KMS-11 (cell line): ENCODE measurements around the gene GNB1.
A peak's percentile ranks its signal among the peaks of the same experiment; 100 is the strongest.

ENCODE experiments used
- H2AFZ ChIP-seq: fragments of 200-600 bp; sonication (generic); 2 replicates; pipeline ENCODE4 v1.6.1; 2016; ENCODE audit warnings: antibody characterized with exemption, mixed run types, low read depth
- H3K27ac ChIP-seq: fragments of 200-600 bp; sonication (generic); 2 replicates; pipeline ENCODE4 v1.6.1; 2016; ENCODE audit warnings: mild to moderate bottlenecking, mixed run types
- H3K27me3 ChIP-seq: fragments of 200-600 bp; sonication (generic); 2 replicates; pipeline ENCODE4 v1.6.1; 2017; ENCODE audit warnings: mild to moderate bottlenecking, low read depth, mixed run types, moderate library complexity; ENCODE audit not compliant: insufficient read depth
- H3K36me3 ChIP-seq: fragments of 200-600 bp; sonication (generic); 2 replicates; pipeline ENCODE4 v1.6.1; 2017; ENCODE audit warnings: mild to moderate bottlenecking, mixed run types; ENCODE audit not compliant: insufficient read depth
- H3K4me1 ChIP-seq: fragments of 200-600 bp; sonication (generic); 2 replicates; pipeline ENCODE4 v1.6.1; 2016; ENCODE audit warnings: mild to moderate bottlenecking, low read depth, mixed run types; ENCODE audit not compliant: poor library complexity, severe bottlenecking
- H3K4me2 ChIP-seq: fragments of 200-600 bp; sonication (generic); 2 replicates; pipeline ENCODE4 v1.7.0; 2016; ENCODE audit warnings: mild to moderate bottlenecking, mixed run types
- H3K4me3 ChIP-seq: fragments of 200-600 bp; sonication (generic); IDR thresholded peaks from 2 replicates; pipeline ENCODE4 v1.6.1; 2017; ENCODE audit warnings: low read depth, low read length, mixed read lengths; ENCODE audit not compliant: insufficient read depth
- H3K79me2 ChIP-seq: fragments of 200-600 bp; sonication (generic); 2 replicates; pipeline ENCODE4 v1.6.1; 2016; ENCODE audit warnings: low read depth, mixed run types; ENCODE audit not compliant: insufficient read depth
- H3K9ac ChIP-seq: fragments of 200-600 bp; sonication (generic); 2 replicates; pipeline ENCODE4 v1.6.1; 2016; ENCODE audit warnings: mild to moderate bottlenecking, mixed run types
- H4K20me1 ChIP-seq: fragments of 200-600 bp; sonication (generic); 2 replicates; pipeline ENCODE4 v1.6.1; 2016; ENCODE audit warnings: mild to moderate bottlenecking, mixed run types; ENCODE audit not compliant: insufficient read depth
- TF ChIP-seq, protein P1 (sequence below): fragments of 200-600 bp; sonication (generic); conservative IDR thresholded peaks from 2 replicates; pipeline ENCODE4 v1.6.1; 2017; ENCODE audit warnings: low read depth, mild to moderate bottlenecking, antibody characterized with exemption, low read length, moderate library complexity, mixed read lengths

The GNB1 gene

DNA sequence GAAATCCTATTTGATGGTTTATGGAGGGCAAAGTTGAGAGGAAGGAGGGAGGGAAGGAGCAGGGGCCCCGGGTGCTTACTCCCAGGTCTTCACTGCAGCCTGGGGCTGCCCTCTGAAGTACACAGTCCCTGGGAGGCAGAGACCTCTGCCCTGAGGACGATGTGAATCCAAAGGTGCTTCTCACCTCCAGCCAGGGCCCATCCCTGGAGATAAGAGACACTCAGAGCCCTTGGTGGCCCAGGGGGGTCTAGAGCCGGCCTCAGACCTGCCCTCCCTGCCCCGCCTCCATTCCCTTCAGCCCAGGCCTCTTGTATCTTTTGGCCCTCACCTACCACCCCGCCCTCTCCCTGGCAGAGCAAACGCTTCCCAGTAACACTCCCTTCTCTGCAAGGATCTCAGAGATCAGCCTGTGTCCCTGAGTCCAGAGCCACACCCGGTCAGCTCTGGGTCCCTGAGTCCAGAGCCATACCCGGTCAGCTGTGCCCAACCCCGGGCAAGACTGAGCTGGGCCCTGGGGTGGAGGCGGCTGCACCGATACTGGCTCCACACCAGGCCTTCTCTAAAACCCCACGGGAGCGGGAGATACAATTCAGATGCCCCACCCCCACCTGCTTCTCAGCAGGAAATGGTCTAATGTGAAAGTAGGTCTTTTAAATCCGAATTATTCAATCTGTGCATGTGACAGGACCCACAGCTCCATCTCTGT, 3.6 kb upstream of the GNB1 start:
- peaks cover 17% of the 10 kb centered on the region for H3K79me2 ChIP-seq
- peaks cover under 1% of the 10 kb centered on the region; the same call in 1 of the 2 replicates for H4K20me1 ChIP-seq
- H3K36me3 ChIP-seq, result no peaks in the 10 kb centered on the region
- H3K4me1 ChIP-seq, result peaks cover 72% of the 10 kb centered on the region
- no peaks in the 10 kb centered on the region for H3K27me3 ChIP-seq
- H3K4me2 ChIP-seq, result peak overlapping the region; percentile 96; the same call in 1 of the 2 replicates
- no peak overlapping the region for H3K4me3 ChIP-seq
- H3K27ac ChIP-seq, result no peak overlapping the region; the same call in 1 of the 2 replicates
- no peak overlapping the region for H2AFZ ChIP-seq
- TF ChIP-seq, protein P1, sequence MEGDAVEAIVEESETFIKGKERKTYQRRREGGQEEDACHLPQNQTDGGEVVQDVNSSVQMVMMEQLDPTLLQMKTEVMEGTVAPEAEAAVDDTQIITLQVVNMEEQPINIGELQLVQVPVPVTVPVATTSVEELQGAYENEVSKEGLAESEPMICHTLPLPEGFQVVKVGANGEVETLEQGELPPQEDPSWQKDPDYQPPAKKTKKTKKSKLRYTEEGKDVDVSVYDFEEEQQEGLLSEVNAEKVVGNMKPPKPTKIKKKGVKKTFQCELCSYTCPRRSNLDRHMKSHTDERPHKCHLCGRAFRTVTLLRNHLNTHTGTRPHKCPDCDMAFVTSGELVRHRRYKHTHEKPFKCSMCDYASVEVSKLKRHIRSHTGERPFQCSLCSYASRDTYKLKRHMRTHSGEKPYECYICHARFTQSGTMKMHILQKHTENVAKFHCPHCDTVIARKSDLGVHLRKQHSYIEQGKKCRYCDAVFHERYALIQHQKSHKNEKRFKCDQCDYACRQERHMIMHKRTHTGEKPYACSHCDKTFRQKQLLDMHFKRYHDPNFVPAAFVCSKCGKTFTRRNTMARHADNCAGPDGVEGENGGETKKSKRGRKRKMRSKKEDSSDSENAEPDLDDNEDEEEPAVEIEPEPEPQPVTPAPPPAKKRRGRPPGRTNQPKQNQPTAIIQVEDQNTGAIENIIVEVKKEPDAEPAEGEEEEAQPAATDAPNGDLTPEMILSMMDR, result no peak
- H3K9ac ChIP-seq, result no peak overlapping the region

DNA sequence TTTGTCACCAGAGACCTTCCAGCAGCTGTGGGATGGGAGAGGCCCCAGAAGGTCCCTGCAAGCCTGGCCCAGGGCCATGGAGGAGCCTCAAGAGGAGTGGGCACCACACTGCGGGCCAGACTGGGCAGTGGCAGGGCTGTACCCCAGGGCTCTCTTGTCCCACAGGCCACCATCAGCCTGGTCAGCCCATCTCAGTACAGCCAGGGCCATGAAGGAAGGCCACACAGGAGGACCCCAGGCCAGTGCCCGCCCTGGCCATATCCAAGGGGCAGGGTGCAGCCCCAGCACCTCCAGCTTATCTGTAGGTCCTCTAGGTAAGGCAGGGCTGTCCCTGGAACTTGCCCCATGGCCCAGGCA, 3.1 kb upstream of the GNB1 start:
- peaks cover 5% of the 10 kb centered on the region for H4K20me1 ChIP-seq
- peaks cover 71% of the 10 kb centered on the region for H3K4me1 ChIP-seq
- H3K27ac ChIP-seq, result no peak overlapping the region
- peaks cover 22% of the 10 kb centered on the region for H3K79me2 ChIP-seq
- H3K27me3 ChIP-seq, result no peaks in the 10 kb centered on the region
- H3K9ac ChIP-seq, result no peak overlapping the region
- no peak overlapping the region for H2AFZ ChIP-seq
- no peaks in the 10 kb centered on the region for H3K36me3 ChIP-seq
- TF ChIP-seq, protein P1, result no peak
- no peak overlapping the region for H3K4me3 ChIP-seq
- H3K4me2 ChIP-seq, result no peak overlapping the region; the same call in 1 of the 2 replicates

DNA sequence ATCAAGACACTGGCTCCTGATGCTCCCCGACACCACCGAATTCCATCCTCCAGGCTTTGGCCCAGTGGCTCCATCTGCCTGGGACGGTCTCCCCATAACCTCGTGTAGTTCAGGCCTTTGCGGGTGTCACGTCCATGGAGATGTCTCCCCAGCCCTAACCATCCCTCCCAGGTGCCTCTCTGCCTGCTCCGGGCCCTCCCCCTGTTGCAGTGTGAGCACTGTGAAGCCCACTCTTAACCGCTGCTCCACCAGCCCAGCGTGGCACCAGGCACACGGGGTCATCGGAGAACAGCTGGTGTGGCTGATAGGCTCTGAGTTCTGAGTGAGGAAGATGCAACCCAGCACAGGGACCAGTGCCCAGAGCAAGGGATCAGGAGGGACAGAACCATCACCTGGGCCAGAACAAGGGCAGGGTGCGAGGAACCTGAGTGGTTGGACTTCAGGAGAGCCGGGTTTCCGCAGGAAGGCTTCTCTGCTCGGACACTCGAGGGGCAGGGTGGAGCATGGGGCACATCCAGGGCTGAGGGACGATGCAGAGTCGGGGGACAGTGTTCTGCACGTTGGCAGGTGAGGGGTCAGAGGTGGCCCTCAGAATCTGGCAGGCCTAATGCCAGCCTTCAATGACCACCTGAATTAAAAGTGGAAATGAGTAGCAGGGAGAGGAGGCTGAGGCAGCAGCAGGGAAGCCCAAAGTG, 2.6 kb upstream of the GNB1 start:
- Histone ChIP-seq H3K27ac (no peak overlapping the region; the same call in 1 of the 2 replicates), H3K4me3 (no peak overlapping the region), H3K27me3 (no peaks in the 10 kb centered on the region), H4K20me1 (peaks cover 11% of the 10 kb centered on the region), H3K4me2 (no peak overlapping the region), H3K79me2 (peaks cover 27% of the 10 kb centered on the region), H3K4me1 (peaks cover 74% of the 10 kb centered on the region), H3K9ac (no peak overlapping the region), H2AFZ (no peak overlapping the region), H3K36me3 (no peaks in the 10 kb centered on the region)
- TF ChIP-seq, protein P1, result no peak

DNA sequence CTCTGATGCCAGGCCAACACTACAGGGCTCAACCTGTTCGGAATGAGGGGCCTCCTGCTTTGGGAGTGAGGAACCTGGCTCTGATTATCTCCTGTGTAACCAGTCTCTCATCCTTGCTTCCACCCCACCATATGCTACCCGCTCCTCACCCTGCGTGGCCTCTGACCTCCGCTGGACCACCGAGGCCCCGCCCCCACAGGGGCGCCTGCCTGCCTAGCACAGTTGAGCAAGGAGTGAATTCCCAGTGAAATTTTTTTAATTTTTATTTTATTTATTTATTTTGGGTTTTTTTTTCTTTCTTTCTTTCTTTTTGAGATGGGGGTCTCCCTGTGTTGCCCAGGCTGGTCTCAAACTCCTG, 1.9 kb upstream of the GNB1 start:
- peak overlapping the region; percentile 58; the same call in 1 of the 2 replicates for H3K27ac ChIP-seq
- peaks cover 74% of the 10 kb centered on the region for H3K4me1 ChIP-seq
- peak overlapping the region; percentile 76; the same call in 1 of the 2 replicates for H3K9ac ChIP-seq
- H3K36me3 ChIP-seq, result no peaks in the 10 kb centered on the region
- H3K4me3 ChIP-seq, result no peak overlapping the region
- H3K4me2 ChIP-seq, result peak overlapping the region; percentile 88
- TF ChIP-seq, protein P1, result no peak
- H2AFZ ChIP-seq, result no peak overlapping the region
- no peaks in the 10 kb centered on the region for H3K27me3 ChIP-seq
- peaks cover 34% of the 10 kb centered on the region for H3K79me2 ChIP-seq
- peaks cover 18% of the 10 kb centered on the region for H4K20me1 ChIP-seq
